Right cardiac atrium (tissue), 5 donors: Measurements from ENCODE around the gene RGS10. TPM values are rescaled to one million over a fixed set of nuclear protein-coding genes. Genes with fewer than 3 reads are reported as not detected.
"Not testable (repeated sequence)": the region's sequence is repeated elsewhere in the genome, so short reads cannot be mapped to it uniquely, and the experiment has no call there.

Experiments
- ATAC-seq, 2 donors: fragments of 200-7000 bp; cut with Tn5 transposase; one replicate each; pipeline versions ENCODE4 v1.8.0 to v1.9.1; 2020; ENCODE audit warnings: moderate library complexity in 2 of 2, mild to moderate bottlenecking in 1 of 2
- DNase-seq, 3 donors: peaks; one replicate each; pipeline ENCODE4 v3.0.0-alpha.2; 2020
- H3K27ac ChIP-seq: one replicate; pipeline ENCODE4 v1.5.1; 2013; ENCODE audit warnings: mild to moderate bottlenecking, low read length, control low read depth, moderate library complexity
- H3K27me3 ChIP-seq: one replicate; pipeline ENCODE4 v1.6.1; 2013; ENCODE audit not compliant: control insufficient read depth, insufficient read depth
- H3K4me1 ChIP-seq: one replicate; pipeline ENCODE4 v1.6.1; 2013; ENCODE audit warnings: low read length; ENCODE audit not compliant: control insufficient read depth, insufficient read depth
- H3K4me3 ChIP-seq: one replicate; pipeline ENCODE4 v1.5.1; 2013; ENCODE audit warnings: low read length, control low read depth
- H3K9me3 ChIP-seq: one replicate; pipeline ENCODE4 v1.6.1; 2013; ENCODE audit warnings: low read length; ENCODE audit not compliant: control insufficient read depth
- WGBS: extraction: QIAGEN DNeasy Blood & Tissue Kit; methylation state at CpG from one replicate; pipeline ENCODE4 v1.1.7; 2013; 5-methylcytosine and 5-hydroxymethylcytosine counted together
- intact Hi-C, 4 donors: fragments of 100-400 bp; cut with DNase I; formaldehyde crosslinking; loops; one replicate each; pipeline versions ENCODE4 v1.11.0 to v1.14.0; 2022 to 2023
- polyA plus RNA-seq: library from polyadenylated mRNA; stranded (reverse); fragments of 200-250 nt; gene quantifications from one replicate; pipeline ENCODE4 v1.2.3, GENCODE V29; 2013
- total RNA-seq, 4 donors: library from RNA; stranded (reverse); fragmentation: NEBNext Ultra II Directional; extraction: Animal tissue kit (Norgen Biotek cat#: 25700); gene quantifications; one replicate each; pipeline ENCODE4 v1.2.1, GENCODE V29; 2021
- donor health status: healthy with polysubstance abuse.
- donor health status: DM: no; HTN: yes; CAD: no.
- donor health status: DM: no; HTN: no; CAD: no.
- donor health status: DM: no; HTN: yes; CAD: no; lungs with severe emphysema.
- donor health status: DM: yes; HTN: yes; CAD: no.

Gene RGS10
- total and polyA plus RNA-seq, 5 donors: 4.2 to 7.8 (median 6.1) TPM

- intact Hi-C loops: no loop called here
- ATAC-seq (no peak), DNase-seq (no peak)
- Histone ChIP-seq H3K4me3 (no peak overlapping the region), H3K9me3 (no peaks in the 10 kb centered on the region), H3K27ac (no peak overlapping the region), H3K27me3 (no peaks in the 10 kb centered on the region), H3K4me1 (no peaks in the 10 kb centered on the region)
- 70% methylated on average over 9 of the region's 9 CpGs for WGBS
Observed at GRCh38 chr10:119538632-119539358, 3.7 kb downstream of the RGS10 start.

GRCh38 chr10:119537953-119538630 lies 4.4 kb downstream of the RGS10 start:
- ATAC-seq (no peak), DNase-seq (no peak)
- intact Hi-C loops: no loop called here
- Histone ChIP-seq H3K27ac (no peak overlapping the region), H3K4me3 (no peak overlapping the region), H3K4me1 (no peaks in the 10 kb centered on the region), H3K27me3 (no peaks in the 10 kb centered on the region), H3K9me3 (no peaks in the 10 kb centered on the region)
- 81% methylated on average over 5 of the region's 5 CpGs for WGBS

GRCh38 chr10:119536508-119537025 lies 6.0 kb downstream of the RGS10 start:
- Histone ChIP-seq H3K27ac (no peak overlapping the region), H3K4me1 (no peaks in the 10 kb centered on the region), H3K4me3 (no peak overlapping the region), H3K27me3 (no peaks in the 10 kb centered on the region), H3K9me3 (no peaks in the 10 kb centered on the region)
- intact Hi-C loops: no loop called here
- DNase-seq (no peak), ATAC-seq (no peak)
- 73% methylated on average over 9 of the region's 9 CpGs for WGBS

- H3K9me3 ChIP-seq: no peaks in the 10 kb centered on the region
- no peak for ATAC-seq
- DNase-seq: no peak
- H3K27me3 ChIP-seq: no peaks in the 10 kb centered on the region
- H3K4me3 ChIP-seq: no peak overlapping the region
- no peaks in the 10 kb centered on the region for H3K4me1 ChIP-seq
- WGBS: 85% methylated on average over 11 of the region's 11 CpGs
- H3K27ac ChIP-seq: no peak overlapping the region
- intact Hi-C loops: no loop called here
Observed at GRCh38 chr10:119535837-119536507, 6.5 kb downstream of the RGS10 start.

GRCh38 chr10:119535305-119535704 lies 7.2 kb downstream of the RGS10 start:
- intact Hi-C loops: no loop called here
- WGBS: 79% methylated on average over 3 of the region's 3 CpGs
- H3K27me3 ChIP-seq: no peaks in the 10 kb centered on the region
- DNase-seq (no peak), ATAC-seq (no peak)
- H3K9me3 ChIP-seq: no peaks in the 10 kb centered on the region
- no peak overlapping the region for H3K4me3 ChIP-seq
- H3K4me1 ChIP-seq: no peaks in the 10 kb centered on the region
- H3K27ac ChIP-seq: no peak overlapping the region

- ATAC-seq (no peak), DNase-seq (no peak)
- Histone ChIP-seq H3K27ac (no peak overlapping the region), H3K27me3 (no peaks in the 10 kb centered on the region), H3K4me1 (no peaks in the 10 kb centered on the region), H3K4me3 (no peak overlapping the region), H3K9me3 (no peaks in the 10 kb centered on the region)
- WGBS: 94% methylated on average over 2 of the region's 2 CpGs
- intact Hi-C loops: no loop called here
Observed at GRCh38 chr10:119533473-119533872, 9.0 kb downstream of the RGS10 start.

GRCh38 chr10:119532791-119533190 lies 9.7 kb downstream of the RGS10 start:
- H3K27me3 ChIP-seq, H3K4me3 ChIP-seq, ATAC-seq, H3K4me1 ChIP-seq, H3K9me3 ChIP-seq, DNase-seq, H3K27ac ChIP-seq, intact Hi-C loops: not testable (repeated sequence)
- WGBS: 91% methylated on average over 8 of the region's 8 CpGs

GRCh38 chr10:119532251-119532650 lies 10.3 kb downstream of the RGS10 start:
- H3K4me3 ChIP-seq, ATAC-seq, H3K4me1 ChIP-seq, intact Hi-C loops, H3K27me3 ChIP-seq, DNase-seq, H3K27ac ChIP-seq, H3K9me3 ChIP-seq: not testable (repeated sequence)
- 88% methylated on average over 8 of the region's 8 CpGs for WGBS

- H3K27me3 ChIP-seq: no peaks in the 10 kb centered on the region
- ATAC-seq: no peak
- H3K4me3 ChIP-seq: no peak overlapping the region
- no peaks in the 10 kb centered on the region for H3K4me1 ChIP-seq
- H3K27ac ChIP-seq: no peak overlapping the region
- H3K9me3 ChIP-seq: no peaks in the 10 kb centered on the region
- intact Hi-C loops: no loop called here
- 72% methylated on average over 1 of the region's 1 CpG for WGBS
- DNase-seq: no peak
Observed at GRCh38 chr10:119531067-119531466, 11.5 kb downstream of the RGS10 start.

GRCh38 chr10:119528663-119529237 lies 13.8 kb downstream of the RGS10 start:
- H3K27ac ChIP-seq, DNase-seq, intact Hi-C loops, H3K4me1 ChIP-seq, H3K27me3 ChIP-seq, ATAC-seq, H3K9me3 ChIP-seq, H3K4me3 ChIP-seq: not testable (repeated sequence)
- WGBS: 55% methylated on average over 8 of the region's 8 CpGs
